Heart left ventricle (tissue), 13 donors: ENCODE data around the gene HS3ST3A1.

Experiments used
- POLR2A ChIP-seq, 2 donors: fragments of 450-650 bp; IDR thresholded peaks; one replicate each; pipeline ENCODE4 v1.6.1; 2017; ENCODE audit warnings: antibody characterized with exemption in 2 of 2, mild to moderate bottlenecking in 2 of 2, moderate library complexity in 2 of 2
- TF ChIP-seq, protein P1 (sequence below), 12 donors: fragments of 200-600 bp; sonication (generic) in 4 of 12; IDR thresholded peaks; one replicate each; pipeline versions ENCODE4 v1.5.0 to v1.8.0; 2018 to 2022; ENCODE audit warnings: antibody characterized with exemption in 12 of 12, mild to moderate bottlenecking in 5 of 12
- donor health status: ischemic (EF 13 %, LVEDD 7.1; RV severe dilation, severe dysfunction).
- donor health status: DM: no; HTN: yes; CAD: no.
- donor health status: DM: no; HTN: no; CAD: no.
- donor health status: ischemic (EF 25% LVEDD 6.9; RV normal size, moderate dysfunction).
- donor health status: ischemic (EF 25% LVEDD 5.7; RV mildly dilated, moderate dysfunction).
- donor health status: ischemic (EF 35%, LVEDD 5.7; RV mildly dilated, moderate dysfunction).
- donor health status: nonischemic (EF 11% LVEDD 7.7; RV severe dilation, severe dysfunction).
- donor health status: DM: yes; HTN: yes; CAD: no.
- donor health status: PGD.
- donor health status: ischemic (EF 29% LVEDD 5.4; RV normal size, mild dysfunction).
- donor health status: nonischemic (EF 23%, LVEDD 6.1; RV moderate dilation, normal function).

DNA sequence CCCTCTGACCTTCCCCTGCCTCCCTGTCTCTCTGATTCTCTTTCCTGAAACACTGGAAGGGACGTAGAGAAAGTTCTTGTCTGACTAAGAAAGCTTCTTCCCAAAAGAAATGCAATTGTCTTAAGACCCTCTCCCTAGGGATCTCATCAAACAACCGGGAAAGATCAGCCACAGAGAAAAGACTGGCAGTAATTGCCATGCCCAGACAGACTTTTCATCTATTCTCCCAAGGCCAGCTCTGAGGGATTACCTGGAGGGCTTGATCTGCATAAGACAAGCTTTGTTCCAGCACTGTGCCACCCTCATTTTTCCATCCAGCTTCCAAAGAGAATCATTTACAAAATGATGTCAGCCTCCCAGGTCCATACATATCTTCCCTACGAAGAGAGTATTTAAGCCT lies 38.8 kb upstream of the HS3ST3A1 start:
- TF ChIP-seq, protein P1, sequence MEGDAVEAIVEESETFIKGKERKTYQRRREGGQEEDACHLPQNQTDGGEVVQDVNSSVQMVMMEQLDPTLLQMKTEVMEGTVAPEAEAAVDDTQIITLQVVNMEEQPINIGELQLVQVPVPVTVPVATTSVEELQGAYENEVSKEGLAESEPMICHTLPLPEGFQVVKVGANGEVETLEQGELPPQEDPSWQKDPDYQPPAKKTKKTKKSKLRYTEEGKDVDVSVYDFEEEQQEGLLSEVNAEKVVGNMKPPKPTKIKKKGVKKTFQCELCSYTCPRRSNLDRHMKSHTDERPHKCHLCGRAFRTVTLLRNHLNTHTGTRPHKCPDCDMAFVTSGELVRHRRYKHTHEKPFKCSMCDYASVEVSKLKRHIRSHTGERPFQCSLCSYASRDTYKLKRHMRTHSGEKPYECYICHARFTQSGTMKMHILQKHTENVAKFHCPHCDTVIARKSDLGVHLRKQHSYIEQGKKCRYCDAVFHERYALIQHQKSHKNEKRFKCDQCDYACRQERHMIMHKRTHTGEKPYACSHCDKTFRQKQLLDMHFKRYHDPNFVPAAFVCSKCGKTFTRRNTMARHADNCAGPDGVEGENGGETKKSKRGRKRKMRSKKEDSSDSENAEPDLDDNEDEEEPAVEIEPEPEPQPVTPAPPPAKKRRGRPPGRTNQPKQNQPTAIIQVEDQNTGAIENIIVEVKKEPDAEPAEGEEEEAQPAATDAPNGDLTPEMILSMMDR (IDR thresholded peaks at IDR 0.05), result no peak
- no peak for TF ChIP-seq POLR2A (IDR thresholded peaks at IDR 0.05)
